ENCODE results near the gene STK11IP. TPM values are rescaled to one million over a fixed set of nuclear protein-coding genes. Genes with fewer than 3 reads are reported as not detected.

STK11IP gene
- total RNA-seq, 1 experiment from 2014 or later = 40.6 TPM

DNA sequence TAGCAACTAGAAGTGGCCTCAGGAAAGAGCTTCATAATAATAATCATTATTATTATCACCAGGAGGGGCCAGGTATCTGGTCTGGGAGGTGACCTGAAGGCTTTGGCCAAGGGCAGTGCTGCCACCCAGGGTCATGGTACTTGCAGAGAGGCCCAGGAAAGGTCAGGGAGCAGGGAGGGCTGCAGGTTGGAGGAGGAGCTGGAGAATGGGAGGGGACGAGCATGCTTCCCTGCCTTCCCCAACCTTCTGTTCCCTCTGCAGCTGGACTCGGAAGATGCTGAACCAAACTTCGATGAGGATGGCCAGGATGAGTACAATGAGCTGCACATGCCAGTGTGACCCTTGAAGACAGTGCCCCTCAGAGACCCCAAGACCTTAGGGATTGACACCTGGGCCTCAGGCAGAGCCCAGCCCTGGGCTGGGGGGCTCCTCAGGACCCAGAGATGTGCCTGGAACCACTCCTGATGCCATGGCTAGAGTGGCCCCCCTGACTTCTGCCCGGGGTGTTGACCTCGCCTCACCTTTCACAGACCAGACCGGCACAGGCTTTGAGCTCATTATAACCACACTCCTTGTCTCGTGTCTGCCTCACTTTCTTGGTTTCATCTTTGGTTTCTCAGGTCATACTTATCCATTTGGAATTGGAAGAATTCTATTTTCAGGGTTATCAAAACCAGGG lies 43.9 kb downstream of the STK11IP start:
- Histone ChIP-seq H3K4me1 (replicated peaks; ENCODE audit: insufficient read depth) (peaks cover 18% of the 10 kb centered on the region), H4K20me1 (ENCODE audit: insufficient read depth) (no peaks in the 10 kb centered on the region), H3K4me2 (no peak overlapping the region), H2AFZ (no peak overlapping the region), H3K27ac (no peak overlapping the region), H3K27me3 (ENCODE audit: insufficient read depth, low read depth) (no peaks in the 10 kb centered on the region), H3K9me3 (ENCODE audit: insufficient read depth, low read depth) (no peaks in the 10 kb centered on the region), H3F3A (ENCODE audit: insufficient read depth, low read depth) (peaks cover 8% of the 10 kb centered on the region; the same call in 1 of the 2 replicates), H3K36me3 (ENCODE audit: low read depth) (no peaks in the 10 kb centered on the region), H3K9me2 (ENCODE audit: insufficient read depth) (no peaks in the 10 kb centered on the region), H3K79me2 (ENCODE audit: low read depth) (no peaks in the 10 kb centered on the region), H3K4me3 (no peak overlapping the region)
- CTCF ChIA-PET = interaction anchor here (0.6 to 1.6 kb wide), 3 partner anchors 47 to 49 kb away, joined by 3 to 6 read pairs (median 3); no protein-coding TSS in a partner anchor
- BruUV-seq (replicated peaks) = no TSS peak
- TF ChIP-seq, protein P1, sequence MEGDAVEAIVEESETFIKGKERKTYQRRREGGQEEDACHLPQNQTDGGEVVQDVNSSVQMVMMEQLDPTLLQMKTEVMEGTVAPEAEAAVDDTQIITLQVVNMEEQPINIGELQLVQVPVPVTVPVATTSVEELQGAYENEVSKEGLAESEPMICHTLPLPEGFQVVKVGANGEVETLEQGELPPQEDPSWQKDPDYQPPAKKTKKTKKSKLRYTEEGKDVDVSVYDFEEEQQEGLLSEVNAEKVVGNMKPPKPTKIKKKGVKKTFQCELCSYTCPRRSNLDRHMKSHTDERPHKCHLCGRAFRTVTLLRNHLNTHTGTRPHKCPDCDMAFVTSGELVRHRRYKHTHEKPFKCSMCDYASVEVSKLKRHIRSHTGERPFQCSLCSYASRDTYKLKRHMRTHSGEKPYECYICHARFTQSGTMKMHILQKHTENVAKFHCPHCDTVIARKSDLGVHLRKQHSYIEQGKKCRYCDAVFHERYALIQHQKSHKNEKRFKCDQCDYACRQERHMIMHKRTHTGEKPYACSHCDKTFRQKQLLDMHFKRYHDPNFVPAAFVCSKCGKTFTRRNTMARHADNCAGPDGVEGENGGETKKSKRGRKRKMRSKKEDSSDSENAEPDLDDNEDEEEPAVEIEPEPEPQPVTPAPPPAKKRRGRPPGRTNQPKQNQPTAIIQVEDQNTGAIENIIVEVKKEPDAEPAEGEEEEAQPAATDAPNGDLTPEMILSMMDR (conservative IDR thresholded peaks at IDR 0.05) = no peak
- TF ChIP-seq EZH2 (IDR thresholded peaks at IDR 0.05; ENCODE audit: low read depth) = no peak
- intact Hi-C loops (cut with micrococcal nuclease; ENCODE audit: unreplicated experiment) = loop anchor here (1.0 to 5.0 kb wide), 5 partner anchors 21 to 239 kb away; no protein-coding TSS in a partner anchor
- POLR2A ChIA-PET (ENCODE audit: unreplicated experiment) = no interaction called here
- no peak for DNase-seq

DNA sequence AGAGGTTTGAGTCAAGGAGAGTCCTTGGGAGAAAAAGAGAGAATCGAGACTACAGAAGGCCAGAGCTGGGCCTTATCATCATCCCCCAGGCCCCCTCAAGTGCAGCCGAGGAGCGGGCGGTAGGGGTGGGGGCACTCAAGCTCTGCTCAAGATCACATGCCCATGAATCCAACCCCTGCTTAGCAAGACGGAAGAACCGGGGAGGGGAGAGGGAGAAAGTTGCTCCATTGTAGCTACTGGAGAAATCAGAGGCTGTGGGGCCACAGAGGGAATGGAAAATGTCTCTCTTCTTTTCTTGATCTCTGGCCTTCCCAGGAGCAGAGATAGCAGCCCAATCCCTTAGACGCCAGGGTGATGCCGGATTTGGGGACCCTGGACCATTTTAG lies 44.4 kb downstream of the STK11IP start:
- no peaks in the 10 kb centered on the region for H3K79me2 ChIP-seq (ENCODE audit: low read depth)
- H3K27me3 ChIP-seq (ENCODE audit: insufficient read depth, low read depth) = no peaks in the 10 kb centered on the region
- H3K4me3 ChIP-seq = no peak overlapping the region
- no peaks in the 10 kb centered on the region for H4K20me1 ChIP-seq (ENCODE audit: insufficient read depth)
- H3K27ac ChIP-seq = no peak overlapping the region
- TF ChIP-seq EZH2 (IDR thresholded peaks at IDR 0.05; ENCODE audit: low read depth) = no peak
- TF ChIP-seq, protein P1 (conservative IDR thresholded peaks at IDR 0.05) = no peak
- no peaks in the 10 kb centered on the region for H3K9me3 ChIP-seq (ENCODE audit: insufficient read depth, low read depth)
- intact Hi-C loops (cut with micrococcal nuclease; ENCODE audit: unreplicated experiment) = loop anchor here (1.0 to 5.0 kb wide), 5 partner anchors 21 to 240 kb away; no protein-coding TSS in a partner anchor
- H3K36me3 ChIP-seq (ENCODE audit: low read depth) = no peaks in the 10 kb centered on the region
- no peak overlapping the region for H3K4me2 ChIP-seq
- H3K4me1 ChIP-seq (replicated peaks; ENCODE audit: insufficient read depth) = peaks cover 18% of the 10 kb centered on the region
- CTCF ChIA-PET = interaction anchor here (0.6 to 1.6 kb wide), 2 partner anchors 47 to 48 kb away, joined by 3 to 6 read pairs; no protein-coding TSS in a partner anchor
- no peak overlapping the region for H2AFZ ChIP-seq
- POLR2A ChIA-PET (ENCODE audit: unreplicated experiment) = interaction anchor here (0.7 kb wide), 1 partner anchor 21 kb away, joined by 8 read pairs; no protein-coding TSS in a partner anchor
- H3F3A ChIP-seq (ENCODE audit: insufficient read depth, low read depth) = peaks cover 8% of the 10 kb centered on the region; the same call in 1 of the 2 replicates
- H3K9me2 ChIP-seq (ENCODE audit: insufficient read depth) = no peaks in the 10 kb centered on the region
- no TSS peak for BruUV-seq (replicated peaks)
- no peak for DNase-seq

DNA sequence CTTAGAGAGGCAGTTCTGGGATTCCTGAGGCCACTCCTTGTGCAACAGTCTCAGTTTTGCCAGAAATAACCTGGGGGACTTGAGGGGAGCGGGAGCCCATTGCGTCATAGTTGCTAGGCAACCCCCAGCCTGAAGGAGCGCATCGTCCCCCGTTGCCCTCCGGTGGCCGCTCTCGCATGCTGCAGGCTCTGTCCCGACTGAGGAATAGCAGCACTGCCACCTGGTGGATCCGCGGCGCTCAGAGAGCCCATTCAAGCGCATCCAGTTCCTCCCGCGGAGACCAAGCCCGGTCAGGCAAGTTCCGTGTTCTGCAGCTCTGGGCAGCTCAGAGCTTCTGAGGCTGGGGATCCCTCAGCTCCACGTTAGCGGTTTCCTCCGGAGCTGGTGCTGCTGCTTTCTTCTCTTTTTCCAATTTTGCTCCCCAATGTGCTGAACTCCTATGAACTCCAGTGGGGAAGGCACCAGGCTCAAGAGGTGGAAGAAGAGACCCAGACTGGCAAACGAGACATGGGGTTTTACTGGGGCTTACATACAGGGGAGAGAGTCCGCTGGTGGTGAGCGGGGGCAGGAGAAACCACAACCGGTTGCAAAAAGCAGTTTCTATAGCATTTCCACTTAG lies 44.9 kb downstream of the STK11IP start:
- peak; percentile 83 to 93 for DNase-seq
- peak overlapping the region; percentile 68; the same call in 1 of the 2 replicates for H2AFZ ChIP-seq

More for the DNA sequence above, 44.9 kb downstream of the STK11IP start:
- Histone ChIP-seq H3K27me3 (ENCODE audit: insufficient read depth, low read depth) (no peaks in the 10 kb centered on the region), H3K9me3 (ENCODE audit: insufficient read depth, low read depth) (no peaks in the 10 kb centered on the region), H3K36me3 (ENCODE audit: low read depth) (no peaks in the 10 kb centered on the region), H3K9me2 (ENCODE audit: insufficient read depth) (no peaks in the 10 kb centered on the region), H3K27ac (no peak overlapping the region), H3K79me2 (ENCODE audit: low read depth) (no peaks in the 10 kb centered on the region), H3F3A (ENCODE audit: insufficient read depth, low read depth) (peaks cover 8% of the 10 kb centered on the region; the same call in 1 of the 2 replicates), H3K4me2 (peak overlapping the region; percentile 49; the same call in 1 of the 2 replicates), H4K20me1 (ENCODE audit: insufficient read depth) (no peaks in the 10 kb centered on the region), H3K4me1 (replicated peaks; ENCODE audit: insufficient read depth) (peaks cover 18% of the 10 kb centered on the region), H3K4me3 (no peak overlapping the region)
- TF ChIP-seq, protein P1 (conservative IDR thresholded peaks at IDR 0.05) = peak; percentile 93
- no peak for TF ChIP-seq EZH2 (IDR thresholded peaks at IDR 0.05; ENCODE audit: low read depth)
- intact Hi-C loops (cut with micrococcal nuclease; ENCODE audit: unreplicated experiment) = loop anchor here (1.0 to 5.0 kb wide), 5 partner anchors 20 to 240 kb away; no protein-coding TSS in a partner anchor
- ChIA-PET CTCF (interaction anchor here (0.5 to 1.6 kb wide), 4 partner anchors 43 to 438 kb away, joined by 5 to 7 read pairs (median 6); no protein-coding TSS in a partner anchor), POLR2A (ENCODE audit: unreplicated experiment) (interaction anchor here (0.6 to 0.7 kb wide), 2 partner anchors 19 to 20 kb away, joined by 3 to 8 read pairs; no protein-coding TSS in a partner anchor)
- BruUV-seq (replicated peaks) = no TSS peak

Data from PC-9 (cell line).